HK-2 (cell line): ENCODE results near the gene SEMA6D.

Experiments
- DNase-seq: peaks from one replicate; pipeline ENCODE4 v3.0.0-alpha.2; 2018; ENCODE audit not compliant: unreplicated experiment

Gene SEMA6D, protein sequence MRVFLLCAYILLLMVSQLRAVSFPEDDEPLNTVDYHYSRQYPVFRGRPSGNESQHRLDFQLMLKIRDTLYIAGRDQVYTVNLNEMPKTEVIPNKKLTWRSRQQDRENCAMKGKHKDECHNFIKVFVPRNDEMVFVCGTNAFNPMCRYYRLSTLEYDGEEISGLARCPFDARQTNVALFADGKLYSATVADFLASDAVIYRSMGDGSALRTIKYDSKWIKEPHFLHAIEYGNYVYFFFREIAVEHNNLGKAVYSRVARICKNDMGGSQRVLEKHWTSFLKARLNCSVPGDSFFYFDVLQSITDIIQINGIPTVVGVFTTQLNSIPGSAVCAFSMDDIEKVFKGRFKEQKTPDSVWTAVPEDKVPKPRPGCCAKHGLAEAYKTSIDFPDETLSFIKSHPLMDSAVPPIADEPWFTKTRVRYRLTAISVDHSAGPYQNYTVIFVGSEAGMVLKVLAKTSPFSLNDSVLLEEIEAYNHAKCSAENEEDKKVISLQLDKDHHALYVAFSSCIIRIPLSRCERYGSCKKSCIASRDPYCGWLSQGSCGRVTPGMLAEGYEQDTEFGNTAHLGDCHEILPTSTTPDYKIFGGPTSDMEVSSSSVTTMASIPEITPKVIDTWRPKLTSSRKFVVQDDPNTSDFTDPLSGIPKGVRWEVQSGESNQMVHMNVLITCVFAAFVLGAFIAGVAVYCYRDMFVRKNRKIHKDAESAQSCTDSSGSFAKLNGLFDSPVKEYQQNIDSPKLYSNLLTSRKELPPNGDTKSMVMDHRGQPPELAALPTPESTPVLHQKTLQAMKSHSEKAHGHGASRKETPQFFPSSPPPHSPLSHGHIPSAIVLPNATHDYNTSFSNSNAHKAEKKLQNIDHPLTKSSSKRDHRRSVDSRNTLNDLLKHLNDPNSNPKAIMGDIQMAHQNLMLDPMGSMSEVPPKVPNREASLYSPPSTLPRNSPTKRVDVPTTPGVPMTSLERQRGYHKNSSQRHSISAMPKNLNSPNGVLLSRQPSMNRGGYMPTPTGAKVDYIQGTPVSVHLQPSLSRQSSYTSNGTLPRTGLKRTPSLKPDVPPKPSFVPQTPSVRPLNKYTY

DNA sequence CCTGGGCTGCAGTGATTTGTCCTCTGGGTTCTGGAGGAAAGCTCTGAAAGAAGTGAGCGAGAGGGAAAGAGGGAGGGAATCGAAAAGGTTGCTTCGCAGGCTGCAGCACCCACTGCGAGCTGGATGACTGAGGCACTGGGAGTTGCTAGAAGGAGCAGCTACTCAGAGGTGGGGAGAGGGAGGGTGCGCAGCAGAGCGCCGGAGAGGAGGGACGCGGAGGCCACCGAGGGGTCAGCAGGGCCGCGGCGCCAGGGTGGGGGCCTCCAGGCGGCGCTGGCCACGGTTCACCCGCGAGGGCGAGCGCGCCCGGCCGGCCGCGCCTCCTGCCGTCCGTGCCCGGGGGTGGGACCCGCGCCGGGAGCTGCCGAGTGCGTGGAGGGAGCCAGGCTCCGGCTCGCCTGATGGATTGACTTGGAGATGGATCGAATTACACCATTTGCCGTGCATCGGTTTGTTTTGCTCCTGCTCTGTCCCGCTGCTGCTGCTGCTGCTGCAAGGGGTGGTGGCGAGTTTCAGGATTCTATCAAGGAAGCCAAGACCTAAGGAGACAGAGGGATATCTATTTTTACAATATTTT is at the start of gene SEMA6D:
SEMA6D (plus strand) TSS at position 470 of the 577 bp plus-strand sequence. CDS start 42,294 bp downstream, outside the sequence.
- peak; percentile 16 for DNase-seq

DNA sequence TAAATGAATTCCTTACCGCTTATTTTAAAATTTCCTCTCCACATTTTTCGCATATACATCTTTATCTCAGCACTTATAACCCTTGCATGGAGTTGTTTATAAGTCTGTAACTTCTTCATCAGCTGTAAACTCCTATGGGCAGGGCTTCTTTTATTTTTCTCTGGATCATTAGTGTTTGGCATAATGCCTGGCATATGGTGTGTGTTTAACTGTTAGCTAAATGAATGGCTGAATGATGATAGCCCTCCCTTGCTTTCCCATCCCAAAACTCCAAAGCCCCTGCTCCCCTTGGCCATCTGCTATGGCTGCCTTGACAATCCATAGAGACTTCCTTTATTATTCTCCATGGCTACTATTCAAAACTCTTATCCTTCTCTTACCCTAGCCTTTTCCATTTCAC is 48.1 kb upstream of the SEMA6D start:
- no peak for DNase-seq

DNA sequence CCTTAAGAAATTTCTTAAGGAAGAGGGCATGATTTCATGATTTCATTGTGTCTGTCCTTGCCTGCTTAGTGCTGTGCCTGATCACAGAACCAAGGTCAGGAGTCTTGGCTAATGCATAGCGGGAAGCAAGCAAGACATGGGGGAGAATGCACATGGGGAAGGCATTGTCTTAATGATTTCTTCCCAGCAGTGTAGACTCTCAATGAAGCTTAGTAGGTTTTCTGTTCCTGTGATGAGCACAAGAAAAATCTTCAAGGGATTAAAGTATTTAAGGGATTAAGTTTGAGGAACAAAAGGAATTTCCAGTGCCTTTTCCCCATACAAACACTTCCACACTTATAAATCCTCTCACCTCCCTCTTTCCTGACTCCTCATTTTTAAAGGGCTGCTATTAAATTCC is 46.9 kb upstream of the SEMA6D start:
- no peak for DNase-seq

DNA sequence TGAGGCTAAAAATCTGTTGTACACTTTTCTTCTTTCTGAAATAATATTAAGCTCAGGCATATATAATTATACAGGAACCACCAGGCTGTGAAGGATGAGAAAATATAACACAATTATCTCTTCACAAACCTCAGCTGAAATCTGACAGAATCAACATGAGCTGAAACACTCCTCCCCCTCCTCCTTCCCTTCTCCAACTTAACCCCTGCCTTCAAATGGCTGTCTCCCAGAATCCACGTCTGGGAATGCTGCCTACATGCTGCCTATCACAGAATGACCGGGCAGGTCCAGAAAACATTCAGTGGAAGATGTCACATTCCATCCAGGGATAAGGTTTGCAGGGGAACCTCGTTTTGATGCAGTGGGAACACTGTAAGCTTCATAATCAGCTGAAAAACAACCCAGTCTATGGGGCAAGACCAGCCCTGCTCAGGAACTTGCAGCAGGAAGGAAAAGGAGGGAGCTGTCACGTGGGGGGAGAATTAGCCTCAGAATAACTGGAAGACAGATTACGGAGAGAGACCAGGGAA is 44.0 kb upstream of the SEMA6D start:
- no peak for DNase-seq

DNA sequence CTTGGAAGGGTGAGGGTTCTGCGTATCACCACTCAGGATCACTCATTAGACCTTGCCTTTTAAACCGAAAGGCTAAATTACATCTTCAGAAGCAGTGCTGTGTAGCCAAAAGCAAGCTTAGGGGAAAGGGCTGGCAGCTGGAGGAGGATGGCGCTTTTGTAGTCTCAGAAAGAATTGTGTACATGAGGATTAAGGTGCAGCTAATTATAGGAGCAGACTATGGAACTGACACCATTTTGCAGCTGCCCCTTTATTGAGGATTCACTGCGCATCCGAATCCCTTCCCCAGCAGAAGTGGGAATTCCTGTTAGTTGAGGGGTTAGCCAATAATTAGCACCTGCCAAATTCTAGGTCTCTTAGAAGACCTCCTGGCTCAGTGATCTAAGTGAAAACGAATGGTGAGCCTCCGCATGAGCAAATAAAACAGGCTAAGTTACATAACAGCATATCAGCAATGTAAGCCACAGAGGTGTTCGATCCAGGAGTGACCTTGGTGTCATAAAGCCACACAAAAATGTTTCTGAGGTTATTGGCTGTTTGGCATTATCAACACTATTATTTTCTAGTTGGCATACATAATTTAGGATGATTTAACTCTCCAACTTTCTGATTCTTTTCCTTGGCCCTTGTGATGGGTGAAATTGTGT is 42.6 kb upstream of the SEMA6D start:
- no peak for DNase-seq

DNA sequence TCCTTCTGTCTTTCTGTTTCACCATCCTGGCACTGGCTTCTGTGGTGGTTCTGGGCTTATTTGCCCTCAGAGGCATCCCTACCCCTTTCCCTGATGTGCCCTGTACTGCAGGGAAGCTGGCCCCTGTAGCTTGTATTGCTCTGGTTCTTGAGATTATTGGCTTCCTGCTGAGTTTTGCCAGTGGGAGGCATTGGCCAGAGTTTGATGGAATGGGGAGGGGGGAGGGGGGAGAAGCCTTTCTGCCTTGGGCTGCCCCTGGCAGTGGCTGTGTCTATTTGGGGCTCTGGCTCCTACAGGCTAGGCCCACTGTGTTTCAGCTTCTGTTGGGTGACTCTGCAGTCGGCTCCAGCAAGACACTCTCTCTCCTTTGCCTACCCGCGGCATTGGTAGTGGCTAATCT is 41.6 kb upstream of the SEMA6D start:
- DNase-seq, result no peak

DNA sequence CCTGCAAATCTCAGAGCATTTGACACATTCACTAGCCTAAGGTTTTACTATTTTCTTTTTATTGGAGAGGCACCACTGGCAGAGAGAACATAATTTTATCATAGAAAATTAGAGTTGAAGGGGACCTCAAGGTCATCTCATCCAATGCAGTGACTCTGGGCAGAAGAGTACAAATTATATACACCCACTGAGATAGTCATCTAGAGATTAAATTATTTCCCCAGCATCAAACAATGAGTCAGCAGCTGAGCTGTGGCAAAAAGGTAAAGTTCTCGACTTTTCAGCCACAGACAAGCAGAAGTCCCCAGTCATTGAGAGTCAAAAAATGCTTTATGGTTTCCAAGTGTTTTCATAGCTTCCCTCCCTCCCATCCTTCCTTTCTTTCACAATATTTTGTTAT is 39.3 kb upstream of the SEMA6D start:
- DNase-seq, result no peak

DNA sequence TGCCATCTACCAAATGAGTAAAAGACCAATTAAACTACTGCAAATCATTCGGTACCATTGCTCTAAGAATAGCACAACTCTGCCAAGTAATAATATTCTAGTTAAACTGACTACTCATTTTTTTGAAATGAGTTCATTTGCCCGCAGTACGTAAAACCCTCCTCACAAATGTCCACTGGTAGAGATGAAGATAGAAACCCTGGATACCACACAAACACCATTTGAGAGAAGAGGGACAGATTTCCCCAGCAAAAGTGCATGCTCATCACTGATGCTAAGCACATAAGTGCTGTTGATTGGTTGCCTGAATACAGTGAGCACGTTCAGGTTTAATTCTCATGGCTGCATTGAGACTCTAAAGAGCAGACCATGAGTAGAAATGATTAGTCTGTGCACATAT is 34.6 kb upstream of the SEMA6D start:
- DNase-seq, result no peak

DNA sequence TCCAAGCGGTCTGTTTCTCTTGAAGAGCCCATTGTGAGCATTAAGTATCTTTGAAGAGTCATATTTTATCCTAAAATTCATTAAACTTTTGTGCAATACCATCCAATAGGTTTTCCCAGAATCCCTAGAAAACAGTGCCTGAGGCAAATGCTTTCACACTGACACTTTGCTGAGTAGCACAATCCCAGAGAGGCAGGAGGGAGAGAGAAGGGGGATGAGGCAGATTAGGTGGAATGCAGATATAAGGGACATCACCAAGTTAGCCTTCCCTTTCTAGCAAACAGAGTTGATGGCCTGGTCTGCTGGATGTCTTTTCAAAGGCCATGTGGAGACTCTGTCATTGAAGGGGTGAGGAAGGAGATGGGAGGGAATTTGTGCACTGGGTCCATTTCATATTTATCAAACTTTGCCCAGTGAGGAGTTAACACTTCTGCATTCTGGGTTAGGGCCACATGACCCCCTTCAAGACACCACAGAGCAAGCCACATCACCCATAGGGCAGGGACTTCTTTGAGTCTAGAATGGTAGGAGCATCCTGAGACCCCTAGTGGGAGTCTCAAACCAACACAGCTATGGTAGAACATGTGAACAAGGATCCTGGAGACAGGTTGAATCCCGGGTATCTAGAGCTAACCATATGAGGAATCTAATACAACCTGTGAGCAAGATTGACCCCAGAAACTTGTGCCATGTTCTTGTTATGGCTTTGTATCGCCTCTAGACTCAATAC is 32.0 kb upstream of the SEMA6D start:
- no peak for DNase-seq

DNA sequence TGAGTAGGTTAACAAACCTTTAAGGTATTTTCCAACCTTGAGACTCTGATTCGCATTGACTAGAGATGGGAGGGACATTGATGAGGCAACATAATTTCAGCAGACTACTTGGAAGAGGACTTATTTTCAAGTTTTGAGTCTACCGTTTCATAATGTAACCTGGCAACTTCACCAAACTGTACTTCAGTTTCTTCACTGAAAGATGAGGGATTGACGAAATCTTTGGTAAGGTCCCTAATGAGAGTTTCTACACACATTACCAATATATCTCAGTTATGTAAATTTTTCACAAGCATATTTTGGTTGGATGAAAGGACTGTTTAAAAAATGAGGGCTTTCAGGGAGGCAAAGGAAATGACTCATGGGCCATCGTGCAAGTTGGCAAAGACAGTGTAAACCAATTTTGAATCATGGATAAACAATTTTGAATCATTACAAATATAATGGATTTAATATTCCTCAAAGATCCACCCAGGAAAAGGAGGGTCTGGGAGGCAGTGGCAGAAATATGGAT is 28.7 kb upstream of the SEMA6D start:
- DNase-seq, result no peak

DNA sequence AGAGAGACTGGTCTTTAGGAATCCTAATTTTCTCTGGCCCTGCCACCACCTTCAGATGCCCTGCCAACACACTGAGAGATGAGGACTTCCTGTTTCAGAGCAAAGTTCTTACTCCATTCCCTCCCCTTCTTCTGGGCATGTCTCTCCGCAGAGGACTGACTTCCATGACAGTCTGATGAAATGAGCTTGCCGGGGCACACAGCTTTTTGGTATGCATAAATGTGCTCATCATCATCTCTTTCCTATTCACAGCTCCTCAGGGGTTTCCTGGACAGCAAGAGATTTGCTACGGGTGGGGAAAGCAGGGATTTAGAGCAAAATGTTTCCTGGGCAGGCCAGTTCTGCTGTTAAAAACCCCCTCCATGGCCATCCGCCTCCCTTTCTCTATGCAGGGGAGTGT is 27.6 kb upstream of the SEMA6D start:
- DNase-seq, result no peak

DNA sequence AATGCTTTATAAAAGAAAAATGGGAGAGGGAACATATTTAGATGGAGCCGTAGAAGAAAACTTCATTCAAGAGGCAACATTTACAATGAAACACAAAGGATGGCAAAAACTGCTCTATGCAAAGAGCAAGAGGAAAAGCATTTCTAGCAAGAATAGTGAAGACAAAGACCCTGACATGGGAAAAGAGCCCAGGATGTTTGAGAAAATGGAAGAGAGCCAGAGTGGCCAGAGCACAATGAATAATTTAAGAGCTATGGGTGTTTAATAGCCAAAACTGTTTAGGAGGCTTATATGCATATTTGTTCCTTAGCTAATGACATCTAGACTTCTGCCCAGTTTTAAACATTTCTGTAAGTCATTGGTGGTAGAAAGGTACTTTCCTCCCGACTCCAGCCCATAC is 25.4 kb upstream of the SEMA6D start:
- no peak for DNase-seq

DNA sequence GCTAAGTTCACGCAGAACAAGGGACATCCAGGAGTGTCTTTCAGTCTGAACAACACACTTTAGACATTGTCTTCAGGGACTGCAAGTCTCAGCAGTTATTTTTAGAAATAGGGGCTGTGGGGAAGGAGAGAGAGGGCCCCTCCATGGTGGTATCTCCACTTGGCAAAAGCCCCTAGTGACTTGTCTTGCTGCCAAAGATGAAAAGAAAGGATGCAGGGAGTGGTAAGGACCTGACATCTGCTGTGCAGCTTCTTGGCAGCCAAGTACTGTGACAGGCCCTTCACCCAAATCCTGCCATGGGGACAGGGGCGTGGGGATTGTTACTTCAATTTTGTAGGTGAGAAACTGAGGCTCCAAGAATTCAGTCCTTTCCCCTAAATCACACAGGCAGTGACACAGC is 21.0 kb upstream of the SEMA6D start:
- DNase-seq, result no peak

DNA sequence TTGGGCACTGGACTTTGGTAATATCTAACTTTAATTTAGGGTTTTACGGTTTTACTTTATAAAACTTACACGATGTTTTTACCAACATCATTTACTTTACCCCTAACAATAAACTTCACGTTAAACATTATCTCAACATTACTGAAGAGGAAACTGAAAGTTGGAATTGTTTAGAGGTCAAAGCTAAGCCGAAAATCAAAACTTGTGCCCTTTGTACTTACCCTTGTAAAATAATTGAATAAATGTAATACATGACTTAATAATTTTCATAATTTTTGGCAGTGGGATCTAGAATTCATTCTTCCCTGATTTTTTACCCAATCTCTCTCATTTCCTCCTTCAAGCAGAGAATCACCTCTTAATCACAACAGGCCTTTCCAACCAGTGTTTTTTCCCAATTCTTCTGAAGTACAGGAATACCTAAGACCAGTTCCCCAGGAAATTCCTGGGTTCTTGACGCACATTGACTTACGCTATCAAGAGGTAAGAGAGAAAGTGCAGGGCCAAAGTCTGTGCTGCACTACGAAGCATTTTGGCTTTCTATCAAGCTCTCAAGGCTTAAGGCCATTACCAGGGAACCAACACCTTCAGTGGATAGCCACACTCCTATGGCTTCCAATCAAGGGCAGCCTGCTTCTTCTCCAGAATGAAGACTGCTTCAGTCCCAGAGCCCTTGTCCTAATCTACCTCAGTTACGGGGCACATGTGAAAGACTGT is 11.9 kb upstream of the SEMA6D start:
- no peak for DNase-seq

DNA sequence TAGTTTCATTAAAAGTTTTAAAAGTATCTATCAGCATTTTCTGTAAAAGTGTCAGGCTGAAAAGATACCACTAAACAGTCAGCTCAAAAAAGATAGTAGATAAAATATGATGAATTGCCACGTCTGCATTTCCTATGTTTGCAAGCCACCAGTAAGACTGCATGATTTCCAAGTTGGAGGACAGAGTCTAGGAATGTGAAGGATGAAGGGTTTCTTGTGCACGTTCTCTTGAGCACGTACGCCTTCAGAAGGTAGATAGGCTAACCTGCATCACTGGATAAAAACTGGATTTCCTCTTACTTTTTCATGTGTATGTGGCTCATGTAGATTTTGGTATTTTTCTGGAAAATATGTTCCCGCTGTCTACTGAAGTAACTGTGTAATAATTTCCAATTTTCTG is 9.9 kb upstream of the SEMA6D start:
- no peak for DNase-seq

DNA sequence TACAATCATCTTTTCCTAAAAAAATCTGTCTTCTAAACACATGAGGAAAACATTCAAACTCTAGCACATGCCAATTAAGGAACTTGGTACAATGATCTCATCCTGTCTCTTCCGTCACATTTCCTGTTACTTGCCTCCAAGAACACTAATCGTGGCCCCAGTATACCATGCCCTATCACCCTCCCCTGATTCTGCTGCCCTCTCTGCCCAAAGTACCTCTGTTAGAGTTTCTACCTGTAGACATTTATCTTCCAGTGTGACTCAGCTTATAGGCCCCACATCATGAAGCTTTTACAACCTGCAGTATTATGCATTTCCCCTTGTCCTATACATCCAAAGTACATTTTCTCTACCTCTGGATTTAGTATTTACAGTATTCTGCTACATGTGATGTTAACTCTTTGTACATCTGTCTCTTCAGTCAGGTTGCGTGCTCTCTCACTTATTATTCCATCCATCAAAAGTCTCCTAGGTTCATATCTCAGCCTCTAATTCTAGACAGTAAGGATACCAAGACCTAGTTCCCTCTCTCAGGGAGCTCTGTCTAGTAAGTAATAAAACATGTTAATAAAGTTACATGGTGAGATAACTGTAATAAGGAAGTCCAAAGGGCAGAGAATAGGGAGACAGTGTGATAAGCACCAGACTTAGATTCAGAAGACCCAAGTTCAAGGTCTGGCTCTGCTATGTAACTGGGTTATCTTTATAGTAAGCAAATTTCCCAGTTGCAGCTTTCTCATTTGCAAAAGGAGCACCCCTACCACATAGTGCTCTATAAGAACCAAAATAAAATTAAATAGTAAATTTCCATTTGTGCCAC is 8.9 kb upstream of the SEMA6D start:
- no peak for DNase-seq

DNA sequence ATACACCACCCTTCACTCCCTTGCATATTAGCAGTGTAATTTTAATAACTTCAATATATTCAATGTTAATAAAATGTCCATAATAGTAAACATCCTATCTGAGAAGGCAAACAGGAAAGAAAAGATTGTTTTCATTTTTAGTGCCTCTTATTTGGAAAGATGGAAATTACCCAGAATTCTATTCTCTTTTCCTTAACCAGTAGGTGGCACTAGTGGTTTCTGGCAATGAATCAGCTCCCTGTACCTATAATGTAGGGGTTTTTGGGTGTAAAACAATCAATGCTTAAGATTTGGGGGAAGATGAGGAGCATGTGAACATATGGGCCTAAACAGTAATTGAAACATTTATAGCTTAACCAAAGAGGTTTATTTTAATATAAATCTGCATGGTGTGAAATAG is 5.7 kb upstream of the SEMA6D start:
- DNase-seq, result no peak

DNA sequence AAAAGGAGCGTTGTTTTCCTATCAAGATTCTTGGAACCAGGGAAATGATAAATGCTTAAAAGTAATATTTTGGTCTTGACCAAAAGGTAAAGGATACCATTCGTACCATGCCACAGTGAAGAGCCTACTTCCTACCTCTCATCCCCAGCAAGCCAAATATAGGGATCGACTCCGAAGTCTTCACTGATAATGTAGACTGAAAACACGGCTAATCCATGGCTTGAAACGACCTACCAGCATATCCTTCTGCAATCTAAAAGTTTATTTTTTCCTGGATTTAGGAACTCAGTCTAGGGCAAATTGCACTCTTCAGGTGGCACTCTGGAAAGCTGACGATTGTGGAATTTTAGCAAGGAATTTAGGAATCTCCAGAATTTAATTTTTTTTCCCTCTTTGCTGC is 1.9 kb upstream of the SEMA6D start:
- DNase-seq, result no peak

DNA sequence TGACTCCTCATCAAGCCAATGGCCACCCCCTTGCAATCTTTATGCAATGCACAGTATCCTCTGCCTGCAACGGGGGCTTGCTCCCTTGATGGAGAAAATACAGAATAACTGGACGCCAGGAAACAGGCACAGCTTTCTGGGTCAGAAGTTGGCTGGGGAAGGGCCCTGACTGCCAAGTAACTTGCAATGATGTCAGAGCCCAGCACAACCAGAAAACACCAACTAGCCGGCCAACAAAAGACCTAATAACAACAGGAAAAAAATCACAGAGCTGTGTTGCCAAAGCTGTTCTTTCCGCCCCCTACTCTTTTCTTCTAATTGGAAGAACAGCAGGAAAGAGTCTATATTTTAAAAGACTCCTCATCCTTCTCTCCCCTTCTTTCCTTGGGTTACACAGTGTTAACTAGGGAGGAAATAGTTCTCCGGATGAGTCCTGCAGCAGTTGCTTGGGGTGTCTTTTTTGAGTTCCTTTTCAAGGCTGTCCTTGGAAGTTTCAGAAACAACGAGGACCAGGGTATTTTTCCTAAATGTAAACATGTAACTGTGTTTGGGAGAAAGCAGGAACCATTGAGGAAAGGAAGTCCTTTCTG is 1.4 kb upstream of the SEMA6D start:
- DNase-seq, result no peak
